ENCODE data around the gene ZNF625.

DNA sequence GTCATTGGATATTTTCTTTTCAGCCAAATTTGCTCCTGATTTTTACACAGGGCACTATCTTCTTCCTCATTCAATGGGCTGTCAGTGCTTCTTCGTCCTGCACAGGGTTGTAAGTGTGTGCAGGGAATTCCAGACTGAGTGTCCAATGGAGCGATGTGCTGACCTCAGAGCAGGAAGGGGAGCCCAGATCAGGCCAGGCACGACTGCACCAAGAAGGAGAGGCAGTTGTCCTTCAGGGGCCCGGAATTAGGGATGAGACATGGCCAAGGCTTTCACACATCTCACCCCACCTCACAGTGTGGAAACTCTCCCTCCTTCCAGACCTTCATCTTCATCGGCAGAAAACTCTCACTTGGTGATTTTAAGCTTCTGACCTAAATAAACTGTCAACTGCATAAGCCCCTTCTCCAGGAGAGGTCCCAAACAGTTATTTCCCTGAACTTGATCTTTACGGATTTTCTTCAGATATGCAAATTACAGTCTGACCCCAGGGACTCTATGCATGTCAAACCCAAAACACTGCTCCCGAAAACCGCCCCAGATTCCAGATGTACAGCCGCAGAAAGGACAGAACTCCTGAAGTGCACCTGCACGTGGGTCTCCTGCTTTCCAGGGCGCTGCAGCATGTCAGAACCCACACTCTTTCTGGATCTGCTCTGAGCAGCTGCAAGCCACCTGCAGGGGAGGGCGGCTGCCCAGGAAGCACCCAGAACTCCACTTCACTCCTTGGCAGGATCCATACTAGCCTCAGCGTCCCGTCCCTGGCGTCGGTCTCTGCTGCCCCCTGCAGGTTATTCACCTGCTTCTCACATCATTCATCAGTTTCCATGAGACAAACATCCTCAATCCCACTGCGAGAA lies 15.8 kb downstream of the ZNF625 start:
- TF ChIP-seq CEBPB (IDR thresholded peaks at IDR 0.05), result no peak
- TF ChIP-seq, protein P1, sequence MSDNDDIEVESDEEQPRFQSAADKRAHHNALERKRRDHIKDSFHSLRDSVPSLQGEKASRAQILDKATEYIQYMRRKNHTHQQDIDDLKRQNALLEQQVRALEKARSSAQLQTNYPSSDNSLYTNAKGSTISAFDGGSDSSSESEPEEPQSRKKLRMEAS (IDR thresholded peaks at IDR 0.05), result no peak
- TF ChIP-seq ZBTB7A (IDR thresholded peaks at IDR 0.05; ENCODE audit: low read depth), result no peak
- no peak; the same call in 1 of the 2 replicates for TF ChIP-seq EP300 (IDR thresholded peaks at IDR 0.05; ENCODE audit: borderline replicate concordance)
- TF ChIP-seq TEAD4 (IDR thresholded peaks at IDR 0.05), result no peak
- TF ChIP-seq YY1 (IDR thresholded peaks at IDR 0.05; ENCODE audit: low read depth), result no peak

All from Ishikawa (cell line).